Measurements from ENCODE around the gene NRCAM.

The NRCAM gene

DNA sequence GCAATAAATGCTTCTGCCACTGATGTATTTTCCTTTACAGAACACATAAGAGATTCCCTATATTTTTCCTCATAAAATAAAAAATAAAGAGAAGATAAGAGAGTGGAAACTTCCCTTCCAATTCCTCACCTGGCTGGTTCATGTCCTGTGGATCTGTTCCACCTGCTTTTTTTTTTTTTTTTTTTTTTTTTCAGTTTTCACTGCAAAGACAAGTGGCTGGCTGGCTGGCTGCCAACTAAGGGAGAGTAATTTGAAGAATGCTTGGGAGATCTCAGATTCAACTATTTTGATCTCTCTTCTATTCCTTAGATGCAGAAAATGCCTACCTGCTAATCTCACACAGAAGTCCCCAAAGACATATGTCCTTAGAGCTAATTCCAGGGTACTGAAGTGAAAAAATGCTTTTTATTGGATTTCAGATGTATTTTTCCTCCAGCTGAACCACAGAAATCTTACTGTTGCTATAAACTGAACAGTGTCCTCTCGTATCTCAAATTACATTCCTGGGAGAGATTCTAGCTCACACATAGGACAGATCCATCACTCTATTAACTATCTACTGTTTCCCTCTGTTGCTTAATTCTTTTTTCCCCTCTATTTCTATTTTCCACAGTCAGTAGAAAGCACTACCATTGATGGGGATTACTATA is 120.8 kb downstream of the NRCAM start:
- DNase-seq: peak; percentile 43

DNA sequence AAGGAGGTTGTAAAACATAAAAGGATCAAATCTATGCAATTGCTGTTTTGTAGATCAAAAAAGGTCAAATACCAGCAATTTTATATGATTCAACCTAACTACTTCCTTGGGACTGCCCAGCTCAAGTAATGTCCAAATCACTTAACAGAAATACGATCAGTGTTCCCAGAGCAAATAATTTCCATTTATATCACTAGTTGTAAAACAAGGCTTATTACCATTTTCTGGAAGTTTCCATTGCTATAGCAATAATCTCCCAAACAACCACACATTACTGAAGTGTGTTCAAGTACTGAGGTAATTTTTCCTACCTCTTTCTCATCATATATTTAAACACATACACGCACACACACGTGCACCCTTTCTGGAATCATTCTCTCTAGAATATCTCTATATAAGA is 123.3 kb downstream of the NRCAM start:
- DNase-seq: no peak

DNA sequence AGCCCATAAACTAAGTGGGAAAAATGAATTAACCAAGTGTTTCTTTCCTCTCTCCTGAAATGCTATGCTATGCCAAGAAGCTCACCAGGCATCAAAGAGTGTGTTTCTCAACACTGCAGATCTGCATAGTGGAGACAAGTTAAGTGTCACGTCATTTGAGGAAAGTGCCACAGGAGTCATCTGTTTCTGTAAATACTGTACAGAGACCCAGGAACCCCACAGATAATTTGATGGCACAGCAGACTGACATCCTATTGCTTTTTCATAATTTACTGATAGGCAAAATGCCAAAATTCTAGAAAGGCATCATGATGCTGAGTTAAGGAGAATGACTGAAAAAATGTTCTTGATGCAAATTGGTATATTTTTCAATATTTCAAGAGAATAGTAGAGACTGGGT is 124.3 kb downstream of the NRCAM start:
- DNase-seq: no peak

DNA sequence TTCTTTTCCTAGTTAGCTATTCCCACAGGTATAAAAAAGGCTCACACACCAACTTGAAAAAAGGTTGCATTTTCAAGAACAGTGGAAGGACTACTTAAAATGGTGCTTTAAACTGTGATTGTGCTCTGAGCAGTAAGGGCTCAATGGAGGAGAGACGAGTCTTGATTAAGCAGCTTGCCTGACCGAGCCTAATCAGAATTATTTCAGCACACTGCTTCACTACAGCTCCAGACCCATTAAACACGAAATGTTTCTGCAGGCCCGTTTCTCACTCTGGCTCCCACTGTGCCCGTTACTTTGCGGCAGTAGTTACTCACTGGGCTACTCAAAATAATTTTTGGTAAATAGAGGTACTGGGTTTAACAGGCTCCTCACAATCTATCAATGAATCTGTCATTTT is 126.0 kb downstream of the NRCAM start:
- peak; percentile 24 for DNase-seq

DNA sequence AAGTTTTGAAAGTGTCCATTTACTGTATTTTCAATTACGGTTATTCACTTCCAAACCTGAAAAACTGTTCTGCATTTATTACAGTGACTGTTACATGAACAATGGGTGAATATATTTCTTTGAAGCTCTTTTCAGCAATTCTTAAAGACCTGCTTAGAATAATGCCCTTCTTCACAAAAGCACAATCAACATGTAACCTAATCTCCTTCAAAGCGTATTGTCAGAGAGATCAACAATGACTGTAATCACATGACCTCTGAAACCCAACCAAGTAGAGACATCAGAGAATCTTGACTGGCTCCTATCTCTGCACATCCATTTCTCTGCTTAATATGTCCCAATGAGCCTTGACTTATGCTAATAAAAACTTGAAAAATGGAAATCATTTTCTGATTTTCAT is 126.7 kb downstream of the NRCAM start:
- DNase-seq: peak; percentile 66

DNA sequence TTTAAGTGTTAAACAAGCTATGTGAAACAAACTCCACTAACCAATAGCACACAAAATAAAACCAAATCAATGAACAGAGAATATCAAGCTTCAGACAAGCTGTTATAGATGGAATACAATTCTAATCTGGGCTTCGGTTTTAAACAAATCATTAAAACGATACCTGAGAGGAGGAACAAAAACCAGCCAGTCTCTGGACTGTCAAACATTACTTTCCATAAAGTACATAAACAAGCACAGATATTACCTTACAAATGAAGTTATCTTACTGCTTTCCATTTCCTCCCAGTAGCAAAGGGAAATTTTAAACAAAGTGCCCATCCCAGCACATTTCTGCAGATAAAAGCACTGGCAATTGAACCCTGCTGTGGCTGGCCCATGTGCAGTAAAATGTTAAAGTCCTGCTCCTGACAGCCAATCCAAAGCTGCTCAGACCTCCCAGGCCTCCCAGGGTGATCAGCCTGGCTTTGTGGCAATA is 128.0 kb downstream of the NRCAM start:
- DNase-seq: peak; percentile 70

DNA sequence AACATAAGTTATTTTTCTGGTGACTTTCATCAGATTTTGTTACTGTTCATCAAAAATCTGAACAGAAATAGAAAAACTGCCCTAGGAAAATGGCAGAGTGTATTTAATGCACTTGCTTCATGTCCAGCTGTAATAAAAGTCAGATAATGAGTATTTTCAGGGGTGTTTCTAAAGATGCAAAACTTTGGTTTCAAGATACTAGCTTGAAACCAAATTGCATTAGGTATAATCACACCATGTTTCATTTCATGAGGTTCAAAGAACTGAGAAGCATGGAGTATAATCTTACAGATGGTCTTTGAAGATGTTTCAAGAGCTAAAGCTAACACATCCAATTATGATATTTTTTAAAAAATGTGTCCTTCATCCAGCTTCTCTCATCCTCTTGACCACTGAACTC is 128.9 kb downstream of the NRCAM start:
- DNase-seq: peak; percentile 41

DNA sequence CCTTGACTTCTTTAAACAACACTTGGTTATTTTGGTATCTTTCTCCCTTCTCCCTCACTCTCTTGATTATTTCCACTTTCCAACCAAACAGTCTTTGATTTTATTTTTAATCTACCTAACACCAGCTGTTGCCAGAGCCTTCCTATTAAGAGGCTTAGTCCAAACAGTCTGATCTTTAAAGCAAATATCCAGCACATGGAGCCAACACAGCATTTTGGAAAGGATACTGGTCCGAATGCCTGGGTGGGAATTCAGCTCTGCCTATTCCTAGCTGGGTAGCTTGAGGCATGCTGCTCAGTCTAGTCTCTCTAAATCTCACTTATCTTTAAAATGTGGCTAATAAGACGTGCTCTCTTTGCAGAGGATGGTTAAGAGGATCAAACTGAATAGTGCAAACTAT is 129.3 kb downstream of the NRCAM start:
- peak; percentile 96 for DNase-seq

DNA sequence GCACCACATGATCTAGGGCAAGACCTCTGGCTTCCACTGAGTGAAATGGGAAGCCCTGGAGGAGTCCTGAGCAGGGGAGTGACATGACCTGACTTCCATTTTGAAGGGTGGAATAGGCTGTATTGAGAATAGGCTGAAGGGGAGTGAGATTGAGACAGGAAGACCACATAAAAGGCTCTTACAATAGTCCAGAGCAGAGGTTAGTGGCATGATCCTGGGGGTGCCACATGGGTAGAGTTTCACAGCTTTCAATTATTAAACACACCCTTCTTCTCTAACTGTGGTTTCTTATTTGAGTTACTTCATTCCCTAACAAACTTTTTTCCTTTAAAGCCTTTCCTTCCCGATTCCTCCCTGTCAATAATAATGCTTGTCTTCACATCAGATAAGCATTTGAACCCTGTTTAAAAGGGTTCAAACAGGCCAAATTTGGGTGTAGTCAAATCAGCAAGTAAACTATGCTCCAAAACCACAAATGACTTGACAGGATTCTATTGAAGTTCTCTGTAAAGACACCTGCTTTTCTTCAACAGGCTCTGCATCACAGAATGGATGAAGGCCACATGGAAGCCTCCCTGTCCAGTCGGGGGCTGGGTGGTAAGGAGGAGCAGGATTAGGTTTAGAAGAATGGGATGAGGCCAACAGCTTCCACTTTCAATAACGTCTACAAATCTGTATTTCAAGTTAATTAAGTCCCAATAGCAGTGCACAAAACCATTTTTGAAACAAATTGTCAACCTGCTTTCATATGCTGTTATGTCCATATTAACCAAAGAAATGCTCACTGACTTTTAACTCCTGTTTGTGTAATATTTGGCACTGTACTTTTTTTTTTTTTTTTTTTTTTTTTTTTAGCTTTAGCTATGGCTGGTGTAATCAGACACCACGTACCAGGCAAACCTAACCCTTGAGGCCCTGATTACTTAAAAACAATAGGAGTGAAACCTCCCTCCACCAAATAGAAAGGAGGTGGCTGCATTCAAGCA is 131.9 kb downstream of the NRCAM start:
- DNase-seq: peak; percentile 73

DNA sequence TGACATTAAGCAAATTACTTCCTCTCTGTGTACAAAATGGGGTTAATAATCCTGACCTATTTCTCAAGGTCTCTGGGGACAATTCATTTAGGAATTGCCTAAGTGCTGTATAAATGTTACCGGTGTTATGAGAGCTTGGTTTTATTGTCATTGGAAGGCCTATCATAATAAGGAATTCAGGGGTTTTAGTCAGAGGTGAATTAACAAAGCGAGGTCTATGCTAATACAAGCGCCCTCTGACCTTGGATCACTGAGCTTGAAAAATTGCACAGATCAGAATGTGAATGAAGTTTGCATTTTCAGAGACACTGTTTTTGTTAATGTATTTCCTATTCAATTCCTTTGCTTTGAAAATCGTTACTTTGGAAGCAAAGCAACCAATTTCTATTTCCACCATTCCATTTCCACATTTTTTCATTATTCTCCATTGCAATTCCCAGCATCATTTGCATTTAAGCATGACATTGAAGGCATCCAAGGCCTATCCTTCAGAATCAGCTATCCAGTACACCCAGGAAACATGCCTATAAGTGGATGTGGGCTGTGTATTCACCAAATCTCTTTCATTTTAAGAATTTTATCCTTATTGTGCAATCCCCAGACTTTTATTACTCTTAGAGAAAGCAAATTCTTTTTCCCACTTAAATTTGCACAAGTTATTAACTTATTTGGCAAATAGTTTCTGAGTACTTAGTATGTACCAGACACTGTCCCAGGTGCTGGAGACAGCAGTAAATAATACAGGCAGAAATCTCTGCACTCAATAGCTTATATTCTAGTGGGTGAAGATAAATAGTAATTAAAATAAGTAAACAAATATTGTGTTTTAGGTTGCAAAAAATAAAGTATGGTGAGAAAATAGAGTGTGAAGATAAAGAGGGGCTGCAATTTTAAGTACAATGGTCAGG is 133.1 kb downstream of the NRCAM start:
- peak; percentile 24 for DNase-seq

DNA sequence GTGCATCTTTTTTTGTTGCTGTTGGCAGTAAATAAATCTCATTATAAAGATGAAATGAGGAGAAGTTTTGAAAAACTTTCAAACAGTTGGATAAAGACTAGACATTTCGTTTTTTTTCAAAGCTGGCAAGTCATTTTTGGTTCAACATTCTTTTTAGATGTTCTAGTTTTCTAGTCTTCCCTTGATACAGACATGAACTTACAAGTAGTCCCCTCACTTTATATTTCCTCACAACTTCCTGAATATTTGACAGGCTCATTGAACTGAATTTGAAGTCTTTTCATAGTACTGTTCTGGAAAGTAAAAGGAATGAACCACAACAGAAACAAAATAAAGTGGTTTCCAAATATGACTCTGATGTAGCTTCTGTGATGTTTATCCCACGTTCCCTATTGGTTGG is 134.2 kb downstream of the NRCAM start:
- no peak for DNase-seq

DNA sequence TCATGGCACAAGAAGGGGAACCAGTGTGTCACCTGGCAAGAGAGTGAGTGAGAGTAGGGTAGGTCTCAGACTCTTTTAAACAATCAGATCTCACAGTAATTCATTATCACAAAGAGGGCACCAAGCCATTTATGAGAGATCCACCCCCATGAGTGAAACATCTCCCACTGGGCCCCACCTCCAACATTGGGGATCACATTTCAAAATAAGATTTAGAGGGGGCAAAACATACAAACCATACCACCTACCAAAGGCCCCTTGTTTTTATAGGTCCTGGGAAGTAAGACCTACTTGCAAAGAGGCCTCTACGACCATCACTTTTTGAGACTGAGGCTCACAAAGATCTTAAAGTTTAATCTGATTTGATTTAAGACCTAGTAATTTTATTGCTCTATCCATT is 134.9 kb downstream of the NRCAM start:
- DNase-seq: no peak

DNA sequence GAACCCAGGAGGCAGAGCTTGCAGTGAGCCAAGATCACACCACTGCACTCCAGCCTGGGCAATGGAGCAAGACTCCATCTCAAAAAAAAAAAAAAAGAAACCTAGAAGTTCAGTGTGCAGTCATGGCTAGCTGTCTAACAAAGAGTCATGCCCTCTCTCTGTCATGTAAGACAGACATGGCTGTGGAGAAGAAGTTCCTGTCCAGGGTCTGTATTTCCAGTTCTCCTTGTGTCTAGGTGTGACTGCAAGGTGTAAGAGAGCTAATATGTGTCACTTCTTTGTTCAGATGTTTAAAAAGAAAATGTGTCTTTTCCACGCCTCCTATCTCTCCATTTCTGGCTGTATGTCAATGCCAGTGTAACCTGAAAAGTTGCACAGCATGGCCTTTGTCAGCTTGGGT is 139.5 kb downstream of the NRCAM start:
- no peak for DNase-seq

DNA sequence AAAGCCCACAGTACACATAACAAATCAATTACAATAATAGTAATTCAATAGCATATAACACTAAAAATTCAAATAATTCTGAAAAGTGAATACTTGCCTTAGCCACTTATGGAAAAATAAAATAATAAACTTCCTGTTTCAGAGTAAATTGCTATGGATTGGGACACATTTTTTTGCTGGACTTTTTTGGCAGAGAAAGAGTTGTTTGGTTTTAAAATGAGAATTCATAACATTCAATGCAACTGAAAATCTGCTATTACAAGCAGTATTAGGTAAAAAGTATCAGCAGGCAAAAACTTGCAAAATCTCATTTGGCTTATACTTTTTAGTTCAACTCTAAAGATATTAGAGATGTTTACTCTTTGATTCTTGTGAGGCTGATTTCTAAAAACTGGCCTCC is 141.7 kb downstream of the NRCAM start:
- DNase-seq: no peak

DNA sequence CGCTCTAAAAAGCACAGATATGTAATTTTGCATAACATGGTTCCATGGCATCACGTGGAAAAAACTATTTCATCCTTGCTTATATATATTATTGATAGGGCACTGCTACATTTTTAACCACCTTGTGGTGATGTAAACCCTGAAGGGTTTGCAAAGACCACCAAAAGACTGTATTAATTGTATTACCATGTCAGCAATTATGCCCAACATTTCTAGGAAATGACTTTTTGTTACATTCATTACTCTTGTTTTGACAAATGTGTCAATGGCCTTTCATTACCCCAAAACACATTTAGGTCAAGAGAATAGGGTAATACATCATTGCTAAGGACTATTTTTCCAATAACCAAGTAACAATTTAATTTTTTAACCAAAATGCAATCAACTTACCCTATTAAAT is 142.2 kb downstream of the NRCAM start:
- DNase-seq: no peak

DNA sequence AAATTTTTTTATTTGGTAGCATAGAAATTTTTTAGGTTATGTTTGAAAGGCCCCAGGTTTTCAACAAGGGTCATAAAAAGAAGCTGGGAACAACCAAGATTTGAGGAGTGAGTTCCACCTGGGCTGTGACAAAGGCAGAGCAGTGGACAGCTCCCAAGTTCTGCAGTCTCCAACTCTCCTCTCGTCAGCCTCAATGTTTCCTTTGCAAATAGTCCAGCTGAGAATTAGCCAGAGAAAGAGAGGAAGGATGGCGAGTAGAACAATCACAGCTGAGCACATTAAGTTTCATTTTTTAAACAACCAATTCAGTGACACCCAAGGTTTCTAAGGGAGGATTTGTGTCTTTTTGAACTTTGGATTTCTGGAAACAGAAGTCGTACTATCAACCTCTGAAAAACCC is 143.2 kb downstream of the NRCAM start:
- DNase-seq: no peak

DNA sequence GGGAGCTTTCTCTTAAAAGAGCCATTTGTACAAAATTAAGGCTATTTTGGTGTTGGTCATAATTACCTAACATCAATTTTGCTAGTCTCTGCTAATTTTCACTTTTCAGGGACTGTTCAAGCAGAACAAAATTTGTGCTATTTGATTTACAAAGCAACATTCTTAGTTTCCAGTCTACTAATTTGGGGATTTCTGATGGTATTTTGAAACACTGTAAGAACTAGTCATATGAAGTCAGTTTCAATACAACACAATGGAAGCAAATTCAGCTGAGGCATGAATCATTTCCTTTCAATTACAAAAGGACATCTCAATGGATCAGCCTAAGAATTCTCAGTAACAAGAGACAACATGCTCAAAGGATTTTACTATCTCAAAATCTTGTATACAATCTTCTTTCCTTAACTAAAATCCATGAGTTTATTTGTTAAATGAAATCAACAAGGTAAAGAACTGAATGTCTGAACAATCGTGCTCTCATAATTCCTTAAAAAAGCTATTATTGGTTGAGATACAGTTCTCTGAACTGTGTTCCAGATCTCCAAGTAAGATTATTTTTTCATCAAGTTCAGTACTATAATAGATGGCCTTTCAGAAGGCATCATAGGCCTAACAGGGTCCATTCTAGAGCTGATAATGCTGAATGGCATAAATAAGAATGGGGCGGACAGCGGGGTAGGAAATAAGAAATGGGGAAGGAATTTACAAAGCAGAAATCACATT is 144.6 kb downstream of the NRCAM start:
- no peak for DNase-seq

DNA sequence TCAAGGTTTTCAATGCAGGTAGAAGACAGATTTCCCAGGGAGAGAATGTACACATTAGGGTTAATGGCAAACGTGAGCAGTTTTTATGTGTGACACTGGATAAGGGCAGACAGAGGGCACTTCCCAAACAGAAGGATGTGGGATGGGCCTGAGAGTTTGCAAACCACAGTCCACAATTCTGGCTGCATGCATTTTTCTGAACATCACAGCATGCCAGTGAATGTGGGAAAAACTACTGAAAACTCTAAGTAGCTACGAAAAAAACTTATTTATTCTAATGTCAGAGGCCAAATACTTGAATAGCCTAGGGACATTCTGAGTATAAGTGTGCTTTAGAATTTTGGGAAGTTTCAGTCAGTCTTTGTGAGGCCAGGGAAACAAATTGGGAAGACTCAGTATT is 145.9 kb downstream of the NRCAM start:
- no peak for DNase-seq

DNA sequence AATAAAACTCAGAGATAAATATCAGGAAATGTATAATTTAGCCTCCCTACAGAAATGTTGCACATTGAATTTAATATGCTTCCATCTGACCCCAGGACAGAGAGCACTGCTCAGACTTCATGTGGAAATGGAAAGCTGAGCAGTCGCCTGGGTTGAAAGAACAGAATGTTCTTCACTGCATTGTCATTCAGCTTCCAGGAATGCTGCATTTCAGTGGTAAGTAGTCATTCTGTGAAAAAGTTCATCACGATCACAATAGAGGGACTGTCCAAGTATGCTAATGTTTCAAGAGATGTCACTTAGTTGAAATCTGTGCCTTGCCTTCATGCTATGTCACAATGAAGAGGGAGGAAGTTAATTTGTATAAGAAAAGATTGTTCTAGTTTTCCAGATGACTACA is 147.3 kb downstream of the NRCAM start:
- no peak for DNase-seq

DNA sequence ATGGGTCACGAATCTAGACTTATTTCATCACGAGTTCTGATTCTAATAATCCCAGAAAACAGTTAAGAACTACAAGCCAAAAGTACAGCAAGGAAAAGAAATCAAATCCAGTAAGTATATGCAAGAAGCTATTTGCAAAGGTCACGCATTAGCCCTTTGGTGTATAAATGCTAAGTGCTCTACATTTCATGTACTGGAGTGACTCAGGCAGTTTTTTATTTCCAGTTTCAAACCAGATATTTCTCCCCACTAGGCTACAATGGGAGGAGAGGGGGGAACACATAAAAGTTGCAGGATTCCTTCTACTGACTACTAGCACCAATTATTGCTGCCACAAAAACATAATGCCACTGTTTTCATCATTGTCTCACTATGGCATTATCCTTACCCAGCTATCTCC is 148.0 kb downstream of the NRCAM start:
- DNase-seq: no peak

DNA sequence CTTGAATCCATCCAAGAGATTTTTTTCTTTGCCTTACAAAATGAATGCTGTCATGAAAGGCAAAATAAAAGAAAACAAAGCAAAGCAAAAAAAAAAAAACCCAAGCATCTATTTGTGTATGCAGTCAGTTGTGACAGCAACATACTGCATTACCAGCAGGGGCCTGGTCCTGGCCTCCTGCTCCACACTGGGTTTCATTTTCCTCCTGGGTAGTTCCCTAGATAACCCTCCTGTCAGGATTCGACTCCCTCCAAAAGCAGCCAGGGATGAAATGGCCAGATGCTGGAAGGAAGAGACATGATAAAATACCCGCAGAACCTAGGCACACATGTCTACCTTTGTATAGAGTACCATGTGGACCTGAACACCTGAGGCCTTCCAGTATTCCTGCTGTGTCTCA is 148.6 kb downstream of the NRCAM start:
- DNase-seq: no peak

DNA sequence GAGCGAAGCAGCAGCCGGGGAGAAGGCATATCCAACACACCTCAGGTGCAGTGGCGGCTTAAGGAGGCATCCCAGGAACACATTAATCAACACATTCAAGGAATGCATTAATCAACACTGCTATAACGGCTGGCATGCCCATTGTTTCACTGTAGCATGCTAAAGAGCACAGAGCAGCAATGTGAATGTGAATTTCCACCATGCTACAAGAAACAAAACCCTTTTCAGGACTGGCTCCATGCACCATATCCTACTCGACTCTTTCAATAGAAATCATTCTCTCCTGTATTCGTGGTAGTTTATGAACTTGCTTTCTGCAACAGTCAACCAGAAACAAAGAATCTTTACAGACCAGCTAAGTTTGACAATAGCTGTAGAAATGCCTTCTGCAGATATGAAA is 149.0 kb downstream of the NRCAM start:
- DNase-seq: peak; percentile 14

DNA sequence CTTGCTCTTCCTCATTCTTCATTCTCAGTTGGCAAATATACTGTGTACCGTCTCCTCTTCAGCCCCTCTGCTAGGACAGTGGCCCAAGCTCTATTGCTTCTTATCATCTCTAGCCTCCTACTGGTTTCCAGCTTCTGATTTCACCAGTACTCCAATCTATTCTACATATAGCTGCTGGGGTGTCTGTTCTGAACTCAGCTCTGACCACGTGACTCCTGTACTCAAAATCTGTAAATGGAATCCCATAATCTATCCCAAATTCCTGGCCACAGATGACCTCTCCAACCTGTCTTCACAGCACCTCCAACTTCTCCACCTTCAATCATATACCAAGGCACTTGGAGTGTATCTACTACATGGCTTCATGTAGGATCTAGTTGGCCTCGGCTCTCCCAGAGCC is 152.9 kb downstream of the NRCAM start:
- no peak for DNase-seq
